Thoracic aorta endothelial cell (primary cell): ENCODE data around the gene SLC17A5. TPM values are rescaled to one million over a fixed set of nuclear protein-coding genes. Genes with fewer than 3 reads are reported as not detected.

Experiments used
- small RNA-seq: library from RNA; depleted of rRNA; stranded (forward); fragments of <200 nt; gene quantifications from one replicate; pipeline ENCODE3, GENCODE V24; 2012
- total RNA-seq: library from RNA; depleted of rRNA; stranded (reverse); fragments of >200 nt; gene quantifications from 2 replicates; pipeline ENCODE4 v1.2.3, GENCODE V29; 2012

The SLC17A5 gene
- 17.1 and 18.2 TPM in 2 replicates for total RNA-seq

DNA sequence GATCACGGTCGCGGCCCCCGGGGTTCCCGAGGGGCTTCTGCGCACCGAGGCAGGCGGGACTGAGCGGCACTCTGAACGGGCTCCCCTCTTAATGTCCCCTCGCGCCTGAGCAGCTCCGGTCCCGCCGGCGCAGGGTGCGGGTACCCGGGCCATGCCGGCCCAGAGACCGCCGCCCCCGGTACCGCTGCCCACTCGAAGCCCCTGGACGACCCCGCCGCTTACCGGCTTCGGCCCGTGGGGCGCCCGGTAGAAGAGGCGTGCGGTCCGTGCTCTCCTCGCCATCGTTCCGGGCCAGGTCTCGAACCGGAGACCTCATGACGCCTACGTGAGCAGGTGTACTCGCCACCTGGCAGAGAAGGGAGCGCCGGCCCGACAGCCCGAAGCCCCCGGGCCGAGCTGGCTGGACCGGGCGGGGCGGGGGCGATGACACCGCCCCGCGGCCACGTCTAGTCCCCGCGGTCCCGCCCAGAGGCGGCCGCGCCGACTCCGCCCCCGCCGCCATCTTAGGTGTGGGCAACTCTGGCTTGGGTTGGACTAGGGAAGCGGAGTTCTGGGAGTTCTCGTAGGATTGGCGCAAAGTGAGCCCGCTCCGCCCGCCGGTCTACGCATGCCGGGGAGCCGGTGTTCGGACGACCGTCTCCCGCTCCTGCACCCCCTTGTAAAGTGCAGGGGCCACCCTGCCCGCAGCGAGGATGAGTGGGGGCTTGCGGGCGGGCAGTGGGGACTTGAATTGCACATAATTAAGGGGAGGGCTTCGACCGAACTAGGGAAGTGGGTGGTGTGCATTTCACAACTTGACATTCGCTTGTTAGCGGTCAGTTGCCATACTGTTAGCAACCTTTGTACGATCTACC, at the start of gene SLC17A5:
Gene SLC17A5, minus strand, starts transcription at position 422 of the 854 bp plus-strand sequence. Its CDS starts 106 bp downstream, at position 316.

GRCh38 chr6:73695619-73696421, 42.0 kb upstream of the SLC17A5 start, which contains the start of gene CD109:
Gene CD109 (plus strand): TSS chr6:73696203. CDS start chr6:73696216, 13 bp downstream.

Small RNA genes within 50 kb of the gene (small RNA-seq; reads per million reads assigned to genes)
- not detected for gene RPS27P15

Other genes starting within 250 kb of the SLC17A5 start
- gene CGAS, start 201.7 kb downstream of the SLC17A5 start, total RNA-seq, result 11.3 and 14.3 TPM in 2 replicates
- 38.2 and 41.8 TPM in 2 replicates for gene MTO1, start 192.3 kb downstream of the SLC17A5 start, total RNA-seq
- 14,327 and 16,437 TPM in 2 replicates for gene EEF1A1, start 133.0 kb downstream of the SLC17A5 start, total RNA-seq
- 30.5 and 44.1 TPM in 2 replicates for gene CD109, start 42.2 kb upstream of the SLC17A5 start, total RNA-seq